ENCODE results near the gene DRD2.

DRD2 gene

GRCh38 chr11:113387605-113388211, 87.5 kb downstream of the DRD2 start, which contains the start of gene ANKK1:
TSS of gene ANKK1 (plus strand) at chr11:113387779. CDS start at chr11:113387885, 106 bp downstream.
- TF ChIP-seq SPI1 (IDR thresholded peaks at IDR 0.05; ENCODE audit: low read depth, low read length) (no peak), POLR2AphosphoS5 (IDR thresholded peaks at IDR 0.05; ENCODE audit: low read depth, low read length) (no peak), POLR2A (IDR thresholded peaks at IDR 0.05; ENCODE audit: low read depth, low read length) (no peak), TAF1 (IDR thresholded peaks at IDR 0.05; ENCODE audit: low read depth, low read length) (no peak), PAX5 (IDR thresholded peaks at IDR 0.05; ENCODE audit: insufficient read depth, low read length, severe bottlenecking) (no peak), POU2F2 (IDR thresholded peaks at IDR 0.05; ENCODE audit: low read depth, low read length) (no peak)
- FAIRE-seq (no peak), DNase-seq (ENCODE audit: insufficient read length, low spot score) (no peak)

- DNase-seq (ENCODE audit: insufficient read length, low spot score) (no peak), FAIRE-seq (no peak)
- TF ChIP-seq SPI1 (IDR thresholded peaks at IDR 0.05; ENCODE audit: low read depth, low read length) (no peak), POLR2A (IDR thresholded peaks at IDR 0.05; ENCODE audit: low read depth, low read length) (no peak), POLR2AphosphoS5 (IDR thresholded peaks at IDR 0.05; ENCODE audit: low read depth, low read length) (no peak), PAX5 (IDR thresholded peaks at IDR 0.05; ENCODE audit: insufficient read depth, low read length, severe bottlenecking) (no peak), TAF1 (IDR thresholded peaks at IDR 0.05; ENCODE audit: low read depth, low read length) (no peak), POU2F2 (IDR thresholded peaks at IDR 0.05; ENCODE audit: low read depth, low read length) (no peak)
Observed at GRCh38 chr11:113386866-113387265, 88.3 kb downstream of the DRD2 start.

GRCh38 chr11:113385749-113386148, 89.4 kb downstream of the DRD2 start:
- no peak for TF ChIP-seq PAX5 (IDR thresholded peaks at IDR 0.05; ENCODE audit: insufficient read depth, low read length, severe bottlenecking)
- FAIRE-seq (no peak), DNase-seq (ENCODE audit: insufficient read length, low spot score) (no peak)

DNA sequence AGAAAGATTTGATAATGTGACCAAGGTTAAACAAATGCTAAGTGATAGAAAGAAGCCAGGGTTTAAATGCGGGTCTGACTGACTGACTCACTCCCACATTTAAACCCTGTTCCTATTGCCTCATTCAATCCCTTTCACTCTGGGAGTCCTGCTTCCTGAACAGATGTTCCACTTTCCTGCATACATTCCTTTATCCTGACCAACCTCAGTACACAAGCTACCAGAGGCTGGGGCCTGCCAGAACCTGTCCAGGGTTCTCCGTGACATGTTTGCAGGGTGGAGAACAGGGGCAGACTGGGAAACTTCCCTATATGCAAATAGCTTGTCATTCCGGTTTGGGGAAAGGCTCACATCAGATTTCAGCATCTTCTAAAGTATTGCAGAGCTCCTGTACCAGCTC, 90.6 kb downstream of the DRD2 start:
- DNase-seq (ENCODE audit: insufficient read length, low spot score): no peak
- TF ChIP-seq POLR2AphosphoS5 (IDR thresholded peaks at IDR 0.05; ENCODE audit: low read depth, low read length): no peak
- no peak for TF ChIP-seq PAX5 (IDR thresholded peaks at IDR 0.05; ENCODE audit: insufficient read depth, low read length, severe bottlenecking)
- no peak for TF ChIP-seq POLR2A (IDR thresholded peaks at IDR 0.05; ENCODE audit: low read depth, low read length)
- no peak for TF ChIP-seq TAF1 (IDR thresholded peaks at IDR 0.05; ENCODE audit: low read depth, low read length)
- TF ChIP-seq POU2F2 (IDR thresholded peaks at IDR 0.05; ENCODE audit: low read depth, low read length): no peak
- TF ChIP-seq SPI1 (IDR thresholded peaks at IDR 0.05; ENCODE audit: low read depth, low read length): no peak
- no peak for FAIRE-seq

GRCh38 chr11:113382121-113382520, 93.1 kb downstream of the DRD2 start:
- DNase-seq (ENCODE audit: insufficient read length, low spot score) (no peak), FAIRE-seq (no peak)
- no peak for TF ChIP-seq POLR2AphosphoS5 (IDR thresholded peaks at IDR 0.05; ENCODE audit: low read depth, low read length)

GRCh38 chr11:113378692-113379091, 96.5 kb downstream of the DRD2 start:
- DNase-seq (ENCODE audit: insufficient read length, low spot score) (no peak), FAIRE-seq (no peak)
- TF ChIP-seq PAX5 (IDR thresholded peaks at IDR 0.05; ENCODE audit: insufficient read depth, low read length, severe bottlenecking): no peak
- TF ChIP-seq POLR2AphosphoS5 (IDR thresholded peaks at IDR 0.05; ENCODE audit: low read depth, low read length): no peak
- TF ChIP-seq TAF1 (IDR thresholded peaks at IDR 0.05; ENCODE audit: low read depth, low read length): no peak

- TF ChIP-seq SPI1 (IDR thresholded peaks at IDR 0.05; ENCODE audit: low read depth, low read length) (no peak), TAF1 (IDR thresholded peaks at IDR 0.05; ENCODE audit: low read depth, low read length) (no peak), POU2F2 (IDR thresholded peaks at IDR 0.05; ENCODE audit: low read depth, low read length) (no peak), PAX5 (IDR thresholded peaks at IDR 0.05; ENCODE audit: insufficient read depth, low read length, severe bottlenecking) (no peak), POLR2A (IDR thresholded peaks at IDR 0.05; ENCODE audit: low read depth, low read length) (no peak), POLR2AphosphoS5 (IDR thresholded peaks at IDR 0.05; ENCODE audit: low read depth, low read length) (no peak)
- DNase-seq (ENCODE audit: insufficient read length, low spot score): no peak
- FAIRE-seq: no peak
Observed at GRCh38 chr11:113377681-113378412, 97.4 kb downstream of the DRD2 start.

DNA sequence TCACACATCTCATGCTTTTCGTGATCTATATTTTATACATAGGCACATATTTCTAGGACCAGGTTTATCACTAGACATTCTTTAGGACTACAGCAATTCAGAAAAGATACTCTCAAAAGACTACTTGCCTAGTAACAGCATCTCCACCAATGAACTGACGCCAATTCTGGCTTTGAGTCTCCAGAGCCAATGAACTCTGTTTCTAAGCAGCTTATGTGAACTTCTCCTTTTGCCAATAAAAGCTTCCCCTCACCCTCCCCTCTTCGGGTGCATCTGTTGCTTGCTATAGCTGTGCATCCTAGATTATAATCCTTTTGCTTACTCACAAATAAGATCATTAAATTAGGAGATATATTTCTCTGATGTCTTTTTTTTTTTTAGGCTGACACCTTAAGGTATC, 99.0 kb downstream of the DRD2 start:
- DNase-seq (ENCODE audit: insufficient read length, low spot score) (no peak), FAIRE-seq (no peak)
- no peak for TF ChIP-seq POU2F2 (IDR thresholded peaks at IDR 0.05; ENCODE audit: low read depth, low read length)
- no peak for TF ChIP-seq POLR2AphosphoS5 (IDR thresholded peaks at IDR 0.05; ENCODE audit: low read depth, low read length)
- TF ChIP-seq PAX5 (IDR thresholded peaks at IDR 0.05; ENCODE audit: insufficient read depth, low read length, severe bottlenecking): no peak
- no peak for TF ChIP-seq TAF1 (IDR thresholded peaks at IDR 0.05; ENCODE audit: low read depth, low read length)

DNA sequence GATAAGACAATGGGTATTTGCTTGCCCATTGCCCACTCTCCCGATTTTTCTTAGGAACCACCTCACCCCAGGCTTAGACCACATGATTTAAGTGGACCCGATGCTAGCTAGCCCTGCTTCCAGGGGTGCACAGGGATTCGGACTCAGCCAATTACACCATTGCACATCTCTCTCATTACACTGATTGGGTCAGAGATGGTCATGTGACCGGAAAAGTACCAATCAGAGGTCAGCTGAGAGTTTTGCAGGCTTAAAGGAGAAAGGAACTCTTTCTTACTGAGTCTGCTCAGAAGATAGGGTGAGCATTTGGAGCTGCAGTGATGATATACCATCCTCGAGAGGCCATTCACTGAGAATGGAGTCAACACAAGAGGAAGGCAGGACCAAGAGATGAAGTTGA, 99.8 kb downstream of the DRD2 start:
- DNase-seq (ENCODE audit: insufficient read length, low spot score) (no peak), FAIRE-seq (peak; percentile 47)
- TF ChIP-seq TAF1 (IDR thresholded peaks at IDR 0.05; ENCODE audit: low read depth, low read length) (no peak), SPI1 (IDR thresholded peaks at IDR 0.05; ENCODE audit: low read depth, low read length) (no peak), POLR2A (IDR thresholded peaks at IDR 0.05; ENCODE audit: low read depth, low read length) (no peak), POLR2AphosphoS5 (IDR thresholded peaks at IDR 0.05; ENCODE audit: low read depth, low read length) (no peak), POU2F2 (IDR thresholded peaks at IDR 0.05; ENCODE audit: low read depth, low read length) (no peak), PAX5 (IDR thresholded peaks at IDR 0.05; ENCODE audit: insufficient read depth, low read length, severe bottlenecking) (no peak)

GRCh38 chr11:113373981-113374560, 101.1 kb downstream of the DRD2 start:
- TF ChIP-seq SPI1 (IDR thresholded peaks at IDR 0.05; ENCODE audit: low read depth, low read length) (no peak), POU2F2 (IDR thresholded peaks at IDR 0.05; ENCODE audit: low read depth, low read length) (no peak), TAF1 (IDR thresholded peaks at IDR 0.05; ENCODE audit: low read depth, low read length) (no peak), POLR2AphosphoS5 (IDR thresholded peaks at IDR 0.05; ENCODE audit: low read depth, low read length) (no peak), POLR2A (IDR thresholded peaks at IDR 0.05; ENCODE audit: low read depth, low read length) (no peak), PAX5 (IDR thresholded peaks at IDR 0.05; ENCODE audit: insufficient read depth, low read length, severe bottlenecking) (no peak)
- DNase-seq (ENCODE audit: insufficient read length, low spot score): no peak
- no peak for FAIRE-seq
